Transverse colon (tissue), 4 donors: ENCODE results near the gene SUCLG2.

ENCODE experiments used
- EP300 ChIP-seq: sonication (generic); formaldehyde crosslinking; IDR thresholded peaks from one replicate; pipeline ENCODE4 v1.6.1; 2017; ENCODE audit warnings: antibody characterized with exemption, low read depth
- POLR2A ChIP-seq: fragments of 450-650 bp; IDR thresholded peaks from one replicate; pipeline ENCODE4 v1.6.1; 2016; ENCODE audit warnings: antibody characterized with exemption, mild to moderate bottlenecking, moderate library complexity
- POLR2AphosphoS5 ChIP-seq, 3 donors: sonication (generic); formaldehyde crosslinking; IDR thresholded peaks; one replicate each; pipeline ENCODE4 v1.6.1; 2016; ENCODE audit warnings: antibody characterized with exemption in 3 of 3
- TF ChIP-seq, protein P1 (sequence below), 5 experiments: fragments of 200-600 bp in 3 of 5; fragments of 450-650 bp in 2 of 5; sonication (generic) in 3 of 5; IDR thresholded peaks; 1 replicate in 2 of 5; 2 replicates in 3 of 5; pipeline ENCODE4 v1.5.1; 2016 to 2017; ENCODE audit warnings: antibody characterized with exemption in 5 of 5, inconsistent platforms in 3 of 5, mild to moderate bottlenecking in 2 of 5, moderate library complexity in 1 of 5

DNA sequence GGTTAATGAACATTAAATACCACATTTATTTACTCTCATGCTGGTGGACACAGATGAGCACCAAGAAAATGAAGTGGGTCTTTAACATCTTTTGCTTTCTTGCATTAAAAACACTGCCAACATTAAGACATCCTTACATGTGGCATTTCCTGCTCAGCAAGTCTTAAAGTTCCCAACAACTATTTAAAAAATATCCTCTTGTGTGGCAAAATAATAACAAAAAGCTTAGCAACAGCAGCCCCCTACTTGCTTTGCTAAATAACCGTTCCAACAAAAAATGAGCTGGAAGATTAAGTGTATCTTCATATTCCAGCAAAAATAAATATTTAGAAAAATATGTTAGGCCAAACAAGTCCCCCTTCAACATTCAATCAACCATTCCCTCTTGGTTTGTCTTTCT, 93.1 kb downstream of the SUCLG2 start:
- TF ChIP-seq, protein P1, sequence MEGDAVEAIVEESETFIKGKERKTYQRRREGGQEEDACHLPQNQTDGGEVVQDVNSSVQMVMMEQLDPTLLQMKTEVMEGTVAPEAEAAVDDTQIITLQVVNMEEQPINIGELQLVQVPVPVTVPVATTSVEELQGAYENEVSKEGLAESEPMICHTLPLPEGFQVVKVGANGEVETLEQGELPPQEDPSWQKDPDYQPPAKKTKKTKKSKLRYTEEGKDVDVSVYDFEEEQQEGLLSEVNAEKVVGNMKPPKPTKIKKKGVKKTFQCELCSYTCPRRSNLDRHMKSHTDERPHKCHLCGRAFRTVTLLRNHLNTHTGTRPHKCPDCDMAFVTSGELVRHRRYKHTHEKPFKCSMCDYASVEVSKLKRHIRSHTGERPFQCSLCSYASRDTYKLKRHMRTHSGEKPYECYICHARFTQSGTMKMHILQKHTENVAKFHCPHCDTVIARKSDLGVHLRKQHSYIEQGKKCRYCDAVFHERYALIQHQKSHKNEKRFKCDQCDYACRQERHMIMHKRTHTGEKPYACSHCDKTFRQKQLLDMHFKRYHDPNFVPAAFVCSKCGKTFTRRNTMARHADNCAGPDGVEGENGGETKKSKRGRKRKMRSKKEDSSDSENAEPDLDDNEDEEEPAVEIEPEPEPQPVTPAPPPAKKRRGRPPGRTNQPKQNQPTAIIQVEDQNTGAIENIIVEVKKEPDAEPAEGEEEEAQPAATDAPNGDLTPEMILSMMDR (IDR thresholded peaks at IDR 0.05) = no peak
- TF ChIP-seq EP300 = no peak
- TF ChIP-seq POLR2AphosphoS5 (IDR thresholded peaks at IDR 0.05) = no peak
- no peak for TF ChIP-seq POLR2A
